NCI-H2196 (cell line): ENCODE results near the gene NDUFB7.
"Not testable (repeated sequence)": the region's sequence is repeated elsewhere in the genome, so short reads cannot be mapped to it uniquely, and the experiment has no call there.

Experiments used
- DNase-seq: peaks from one replicate; lab custom pipeline; 2025; ENCODE audit not compliant: unreplicated experiment; lab: John Stamatoyannopoulos, UW

NDUFB7 gene

DNA sequence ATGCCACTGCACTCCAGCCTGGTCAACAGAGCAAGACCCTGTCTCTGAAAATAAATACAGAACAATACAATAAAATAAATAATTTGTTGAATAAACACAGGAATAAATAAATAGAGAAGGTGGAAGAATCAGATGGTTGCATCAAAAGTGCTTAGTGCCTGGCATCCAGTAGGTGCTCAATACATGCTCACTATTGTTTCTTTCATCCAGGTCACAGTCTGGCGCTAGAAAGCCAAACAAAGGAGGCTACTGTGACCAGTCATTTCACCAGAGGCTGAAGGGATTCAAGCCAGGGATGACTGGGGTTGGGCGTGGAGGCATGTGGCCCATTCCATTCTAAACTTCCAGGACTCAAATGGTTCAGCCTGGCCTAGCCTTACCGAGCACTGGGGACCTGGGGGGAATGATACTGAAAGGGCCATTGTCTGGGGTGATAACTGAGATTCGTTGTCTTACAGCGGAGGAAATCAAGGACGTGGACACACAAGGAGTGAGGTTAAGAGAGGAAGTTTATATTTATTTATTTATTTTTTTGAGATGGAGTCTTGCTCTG lies 3.6 kb upstream of the NDUFB7 start:
- no peak for DNase-seq

- no peak for DNase-seq
These were observed 870 bp downstream of the NDUFB7 start for GRCh38 chr19:14570864-14571527.

GRCh38 chr19:14567079-14567478 lies 4.8 kb downstream of the NDUFB7 start:
- no peak for DNase-seq

GRCh38 chr19:14566712-14567077 lies 5.2 kb downstream of the NDUFB7 start:
- no peak for DNase-seq

- no peak for DNase-seq
These were observed 5.8 kb downstream of the NDUFB7 start for GRCh38 chr19:14565765-14566711.

DNA sequence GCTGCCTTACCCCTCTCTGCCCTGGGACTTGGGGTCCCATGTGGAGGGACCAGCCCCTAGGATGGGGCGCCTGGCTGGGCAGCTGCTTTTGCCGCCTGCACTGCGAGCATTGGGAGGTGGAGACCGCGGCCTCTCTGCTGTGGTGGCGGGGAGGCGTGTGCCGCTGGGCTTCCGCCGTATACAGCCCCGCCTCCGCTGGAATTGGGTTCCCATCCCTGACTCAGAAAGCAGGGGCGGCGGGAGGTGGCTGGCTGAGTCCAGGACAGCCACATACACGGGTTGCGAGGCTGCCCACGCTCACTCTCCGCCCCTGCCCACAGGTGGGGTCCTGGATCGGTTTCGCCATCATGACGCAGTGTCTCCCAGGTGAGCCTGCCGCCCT lies 6.6 kb downstream of the NDUFB7 start:
- DNase-seq, result no peak

DNA sequence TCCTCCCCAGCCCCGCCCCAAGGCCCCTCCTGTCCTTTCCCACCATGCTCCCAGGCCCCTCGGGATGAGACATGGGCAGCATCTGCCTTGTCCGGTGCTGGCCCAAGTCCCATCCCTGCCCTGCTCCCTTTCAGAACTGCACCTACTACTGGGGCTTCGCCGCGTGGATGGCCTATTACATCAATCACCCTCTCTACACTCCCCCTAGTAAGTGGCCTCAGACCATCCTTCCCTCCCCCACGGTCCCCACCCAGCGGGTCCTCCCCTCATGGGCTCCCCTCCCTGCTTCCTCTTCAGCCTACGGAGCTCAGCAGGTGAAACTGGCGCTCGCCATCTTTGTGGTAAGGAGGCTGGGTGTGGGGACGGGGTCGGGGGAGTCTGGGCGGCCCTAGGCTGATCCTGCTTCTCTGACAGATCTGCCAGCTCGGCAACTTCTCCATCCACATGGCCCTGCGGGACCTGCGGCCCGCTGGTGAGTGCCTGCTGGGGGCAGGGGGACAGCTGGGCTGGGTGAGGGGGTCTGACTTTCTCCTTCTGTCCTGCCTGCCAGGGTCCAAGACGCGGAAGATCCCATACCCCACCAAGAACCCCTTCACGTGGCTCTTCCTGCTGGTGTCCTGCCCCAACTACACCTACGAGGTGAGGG lies 7.1 kb downstream of the NDUFB7 start:
- not testable (repeated sequence) for DNase-seq

- no peak for DNase-seq
These were observed 7.7 kb downstream of the NDUFB7 start for GRCh38 chr19:14563989-14564651.

DNA sequence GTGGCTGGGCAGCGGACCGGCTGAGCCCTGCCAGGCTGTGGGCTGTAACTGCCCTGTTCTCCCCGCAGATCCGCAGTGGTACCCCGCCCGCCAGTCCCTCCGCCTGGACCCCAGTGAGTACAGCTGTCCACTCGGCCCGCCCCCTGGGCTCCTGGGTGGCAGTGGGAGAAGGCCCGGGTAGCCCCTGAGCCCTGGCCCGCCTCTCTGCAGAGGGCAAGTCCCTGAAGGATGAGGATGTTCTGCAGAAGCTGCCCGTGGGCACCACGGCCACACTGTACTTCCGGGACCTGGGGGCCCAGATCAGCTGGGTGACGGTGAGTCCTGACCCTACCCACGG lies 8.3 kb downstream of the NDUFB7 start:
- no peak for DNase-seq

GRCh38 chr19:14562660-14563589 lies 8.9 kb downstream of the NDUFB7 start:
- no peak for DNase-seq

DNA sequence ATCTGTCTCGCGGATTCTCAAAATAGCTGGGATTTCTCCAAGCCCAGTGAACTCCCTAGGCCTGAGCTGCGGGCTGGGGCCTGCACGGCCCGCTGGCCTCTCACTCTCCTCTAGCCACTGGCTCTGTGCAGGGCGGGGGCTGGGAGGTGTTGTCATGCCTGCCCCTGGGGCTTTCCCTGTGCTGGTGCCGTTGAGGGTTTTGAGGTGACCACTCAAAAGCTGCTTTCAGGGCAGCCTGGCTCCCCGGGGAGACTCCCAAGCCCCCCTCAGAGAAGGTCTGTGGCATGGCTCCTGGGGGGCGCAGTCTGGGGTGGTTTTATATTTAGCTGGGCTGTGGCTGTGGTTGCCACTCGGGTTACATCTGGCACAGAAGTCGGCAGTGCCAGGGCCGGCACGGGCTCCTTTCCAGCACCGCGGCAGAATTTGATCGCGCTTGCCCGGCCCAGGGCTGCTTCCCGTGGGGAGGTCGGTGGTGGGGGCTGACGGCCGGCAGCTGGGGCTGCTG lies 10.0 kb downstream of the NDUFB7 start:
- peak; percentile 75 for DNase-seq

DNA sequence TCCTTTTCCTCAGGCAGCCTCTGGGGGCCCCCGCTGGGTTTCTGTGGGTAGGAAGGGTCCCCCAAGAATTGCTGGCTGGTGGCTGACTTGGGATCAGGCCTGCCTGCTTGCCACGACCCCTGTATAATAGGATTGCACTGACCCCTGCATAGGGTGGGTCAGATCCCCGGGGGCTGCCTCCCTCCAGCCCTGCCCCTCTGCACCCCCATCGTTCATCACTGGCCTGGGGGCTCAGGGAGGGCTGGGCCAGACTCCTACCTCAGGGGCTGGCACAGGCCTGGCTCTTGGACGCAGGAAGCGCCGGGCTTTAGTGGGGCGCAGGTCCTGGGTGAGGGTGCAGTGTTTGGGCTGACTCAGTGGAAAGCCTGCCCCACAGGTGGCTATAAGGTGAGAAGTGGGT lies 10.6 kb downstream of the NDUFB7 start:
- DNase-seq, result no peak

DNA sequence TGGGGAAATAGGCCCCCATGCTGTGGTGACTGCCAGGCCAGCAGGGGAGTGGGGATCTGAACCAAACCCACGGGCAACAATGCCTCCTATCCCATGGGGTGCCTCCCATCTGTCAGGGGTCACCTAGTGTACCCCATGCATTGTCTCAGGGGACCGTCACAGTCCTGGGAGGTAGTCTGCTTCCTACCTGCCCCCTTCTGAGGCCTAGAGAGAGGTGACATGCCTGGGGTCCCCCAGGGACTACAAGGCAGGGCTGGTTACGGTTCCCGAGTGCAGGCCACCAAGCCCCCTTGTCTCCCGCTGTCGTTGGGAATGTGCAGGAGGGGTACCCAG lies 11.1 kb downstream of the NDUFB7 start:
- DNase-seq, result no peak

GRCh38 chr19:14559916-14560775 lies 11.7 kb downstream of the NDUFB7 start:
- no peak for DNase-seq

DNA sequence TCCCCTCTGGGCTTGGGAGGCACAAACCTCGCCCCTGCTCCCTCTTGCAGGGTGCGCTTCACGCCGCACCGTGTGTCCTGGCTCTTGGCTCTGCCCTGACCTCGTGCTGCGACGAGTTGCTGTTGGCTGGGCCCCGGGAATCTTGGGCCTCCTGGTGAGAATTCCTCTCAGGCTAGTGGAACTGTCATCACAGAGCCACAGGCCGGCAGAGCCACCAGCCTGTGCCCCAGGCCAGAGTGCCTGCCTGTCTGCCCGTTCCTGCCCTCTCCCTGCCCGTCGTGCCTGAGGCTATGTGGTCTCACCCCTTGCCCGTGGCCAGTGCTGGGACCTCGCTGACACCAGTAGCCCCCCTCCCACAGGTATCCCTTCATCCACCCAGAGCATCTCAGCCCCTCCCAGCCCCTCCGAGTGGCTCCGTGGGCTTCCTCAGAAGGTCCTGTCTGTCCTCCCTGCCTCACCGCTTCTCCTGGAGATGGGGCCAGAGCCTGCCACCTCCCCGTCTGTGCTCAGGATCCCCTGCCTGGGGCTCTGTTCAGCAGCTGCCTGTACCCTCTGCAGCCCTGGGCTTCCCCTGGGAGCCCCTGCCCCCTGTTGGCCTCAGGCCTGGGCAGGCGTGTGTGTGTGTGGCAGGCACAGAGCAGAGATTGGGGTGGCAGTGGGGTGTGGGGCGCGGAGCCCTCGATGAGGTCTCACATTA lies 13.3 kb downstream of the NDUFB7 start:
- no peak for DNase-seq

GRCh38 chr19:14556662-14557188 lies 15.1 kb downstream of the NDUFB7 start:
- peak; percentile 51 for DNase-seq

DNA sequence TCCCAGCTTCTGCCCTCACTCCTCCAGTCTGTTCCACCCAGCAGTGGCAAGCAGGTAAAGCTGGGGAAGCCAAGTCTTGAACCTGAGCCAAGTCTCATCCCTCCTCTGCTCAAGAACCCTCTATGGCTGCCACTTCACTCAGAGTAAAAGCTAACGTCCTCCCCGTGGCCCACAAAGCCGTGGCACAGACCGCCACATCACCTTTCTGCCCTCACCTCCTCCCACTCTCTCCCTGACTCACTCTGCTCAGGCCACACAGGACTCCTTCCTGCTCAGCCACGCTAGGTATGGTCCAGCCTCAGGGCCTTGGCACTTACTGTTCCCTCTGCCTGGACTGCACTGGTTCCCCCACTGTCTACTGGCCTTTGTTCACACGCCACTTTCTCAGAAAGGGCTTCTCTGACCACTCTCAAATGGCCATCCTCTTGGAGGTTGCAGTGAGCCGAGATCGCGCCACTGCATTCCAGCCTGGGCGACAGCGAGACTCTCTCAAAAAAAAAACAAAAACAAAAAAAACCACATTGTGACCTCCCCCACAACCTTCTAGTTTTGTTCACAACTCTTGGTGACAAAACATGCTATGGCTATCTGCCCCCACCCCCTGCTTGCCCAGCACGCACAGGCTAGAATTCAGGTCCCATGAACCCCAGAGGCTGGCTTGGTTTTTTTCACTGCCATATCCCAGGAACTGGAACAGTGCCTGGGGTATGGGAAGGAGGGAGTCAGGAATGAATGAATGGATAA lies 15.8 kb downstream of the NDUFB7 start:
- DNase-seq, result no peak

- DNase-seq, result peak; percentile 77
These were observed 17.5 kb downstream of the NDUFB7 start for GRCh38 chr19:14554382-14554812.
